ENCODE data around the gene GTF2E1.
"Not testable (repeated sequence)": the region's sequence is repeated elsewhere in the genome, so short reads cannot be mapped to it uniquely, and the experiment has no call there.

Gene GTF2E1

GRCh38 chr3:120752865-120753264 is 10.3 kb downstream of the GTF2E1 start (continued):
- no peak for TF ChIP-seq PRDM4 (tag by site-specific recombination; IDR thresholded peaks at IDR 0.05)
- TF ChIP-seq ZNF510 (tag by site-specific recombination; IDR thresholded peaks at IDR 0.05; ENCODE audit: insufficient replicate concordance) = no peak
- no peak for TF ChIP-seq SCRT1 (tag by site-specific recombination; IDR thresholded peaks at IDR 0.05; ENCODE audit: borderline replicate concordance)

DNA sequence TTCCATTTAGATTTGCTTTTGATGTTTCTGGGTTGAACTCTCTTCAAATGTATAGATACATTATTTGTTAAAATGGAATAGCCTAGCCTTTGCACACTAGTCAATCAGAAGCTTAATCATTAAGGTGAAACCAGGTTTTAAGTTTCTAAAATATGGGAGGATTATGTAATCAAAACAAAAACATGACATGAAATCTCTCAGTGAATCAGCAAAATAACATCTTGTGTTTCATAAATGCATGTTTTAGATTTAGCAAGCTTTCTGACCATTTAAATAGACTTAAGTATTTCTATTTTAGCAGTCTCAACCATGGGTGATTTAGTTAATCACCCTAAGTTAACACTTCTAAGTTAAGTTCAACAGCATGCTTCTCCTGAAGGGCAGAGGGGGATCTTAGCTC is 11.3 kb downstream of the GTF2E1 start:
- TF ChIP-seq ZNF324 (tag by site-specific recombination; IDR thresholded peaks at IDR 0.05) = no peak
- TF ChIP-seq ZNF155 (tag by site-specific recombination; IDR thresholded peaks at IDR 0.05) = no peak
- TF ChIP-seq SP2 (tag by site-specific recombination; IDR thresholded peaks at IDR 0.05) = no peak
- no peak for TF ChIP-seq ZFP69B (tag by site-specific recombination; IDR thresholded peaks at IDR 0.05)
- H3K9me3 ChIP-seq (ENCODE audit: control insufficient read depth, insufficient read depth, low read depth, low read length) = no peaks in the 10 kb centered on the region
- H3K4me1 ChIP-seq (ENCODE audit: control insufficient read depth, insufficient read depth, low read length) = no peaks in the 10 kb centered on the region
- ChIA-PET POLR2A (no interaction called here), CTCF (interaction anchor here (1.2 kb wide), 1 partner anchor 42 kb away, joined by 4 read pairs; no protein-coding TSS in a partner anchor)
- no peak overlapping the region for H3K27ac ChIP-seq (ENCODE audit: extremely low read depth, low read depth, low read length)
- peaks cover 0 to 24% of the 10 kb centered on the region in 2 experiments; a peak in 2 of 3 replicates for H3K36me3 ChIP-seq (ENCODE audit: control insufficient read depth in 2 of 2, insufficient read depth in 1 of 2, low read length in 2 of 2)
- H3K4me3 ChIP-seq (ENCODE audit: low read depth, low read length) = no peak overlapping the region

DNA sequence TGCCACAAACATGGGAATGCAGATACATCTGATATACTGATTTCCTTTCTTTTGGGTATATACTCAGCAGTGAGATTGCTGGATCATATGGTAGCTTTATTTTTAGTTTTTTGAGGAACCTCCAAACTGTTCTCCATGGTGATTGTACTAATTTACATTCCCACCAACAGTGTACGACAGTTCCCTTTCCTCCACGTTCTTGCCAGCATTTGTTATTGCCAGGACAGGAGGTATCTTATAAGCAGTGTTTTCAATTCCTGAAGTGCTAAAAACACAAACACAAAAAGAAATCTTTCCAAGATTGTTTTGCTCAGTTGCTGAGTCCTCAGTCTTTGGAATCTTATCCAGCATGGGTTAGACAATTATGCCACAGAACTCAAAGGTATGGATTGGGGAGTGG is 13.5 kb downstream of the GTF2E1 start:
- CTCF ChIA-PET = no interaction called here
- H3K36me3 ChIP-seq (ENCODE audit: control insufficient read depth in 2 of 2, insufficient read depth in 1 of 2, low read length in 2 of 2) = peaks cover 0 to 15% of the 10 kb centered on the region in 2 experiments; a peak in 2 of 3 replicates
- TF ChIP-seq ZNF112 (tag by site-specific recombination; IDR thresholded peaks at IDR 0.05) (no peak), ZNF449 (tag by site-specific recombination; IDR thresholded peaks at IDR 0.05) (no peak), ZNF157 (tag by site-specific recombination; IDR thresholded peaks at IDR 0.05) (no peak), ZBTB1 (tag by site-specific recombination; IDR thresholded peaks at IDR 0.05) (no peak), KLF8 (tag by site-specific recombination; IDR thresholded peaks at IDR 0.05) (no peak), ZNF274 (IDR thresholded peaks at IDR 0.05; ENCODE audit: low read length) (no peak), ZNF274 (tag by site-specific recombination; IDR thresholded peaks at IDR 0.05; ENCODE audit: borderline replicate concordance) (no peak), ZNF544 (tag by site-specific recombination; IDR thresholded peaks at IDR 0.05) (no peak), ZNF202 (tag by site-specific recombination; IDR thresholded peaks at IDR 0.05; ENCODE audit: borderline replicate concordance) (no peak), ZNF585B (tag by site-specific recombination; IDR thresholded peaks at IDR 0.05) (no peak), ZNF223 (tag by site-specific recombination; IDR thresholded peaks at IDR 0.05) (no peak), ZNF169 (tag by site-specific recombination; IDR thresholded peaks at IDR 0.05) (no peak)

DNA sequence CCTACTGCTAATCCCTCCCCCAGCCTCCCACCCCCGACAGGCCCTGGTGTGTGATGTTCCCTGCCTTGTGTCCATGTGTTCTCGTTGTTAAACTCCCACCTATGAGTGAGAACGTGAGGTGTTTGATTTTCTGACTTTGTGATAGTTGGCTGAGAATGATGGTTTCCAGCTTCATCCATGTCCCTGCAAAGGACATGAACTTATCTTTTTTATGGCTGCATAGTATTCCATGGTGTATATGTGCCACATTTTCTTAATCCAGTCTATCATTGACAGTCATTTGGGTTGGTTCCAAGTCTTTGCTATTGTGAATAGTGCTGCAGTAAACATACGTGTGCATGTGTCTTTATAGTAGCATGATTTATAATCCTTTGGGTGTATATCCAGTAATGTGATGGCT is 16.0 kb downstream of the GTF2E1 start:
- peak; percentile 65; the same call in 1 of the 2 replicates for TF ChIP-seq ZNF146 (tag by site-specific recombination; IDR thresholded peaks at IDR 0.05)
- H3K4me1 ChIP-seq (ENCODE audit: control insufficient read depth, insufficient read depth, low read length); H3K4me3 ChIP-seq (ENCODE audit: low read depth, low read length); H3K27ac ChIP-seq (ENCODE audit: extremely low read depth, low read depth, low read length); CTCF ChIA-PET; POLR2A ChIA-PET; H3K9me3 ChIP-seq (ENCODE audit: control insufficient read depth, insufficient read depth, low read depth, low read length); H3K36me3 ChIP-seq (ENCODE audit: control insufficient read depth in 2 of 2, insufficient read depth in 1 of 2, low read length in 2 of 2): not testable (repeated sequence)

More for the DNA sequence above, 13.5 kb downstream of the GTF2E1 start:
- Histone ChIP-seq H3K4me3 (ENCODE audit: low read depth, low read length) (no peak overlapping the region), H3K9me3 (ENCODE audit: control insufficient read depth, insufficient read depth, low read depth, low read length) (no peaks in the 10 kb centered on the region), H3K4me1 (ENCODE audit: control insufficient read depth, insufficient read depth, low read length) (no peaks in the 10 kb centered on the region), H3K27ac (ENCODE audit: extremely low read depth, low read depth, low read length) (no peak overlapping the region)
- POLR2A ChIA-PET = no interaction called here

Measured in HEK293 (cell line).